ENCODE measurements around the gene TRAF3IP1.

DNA sequence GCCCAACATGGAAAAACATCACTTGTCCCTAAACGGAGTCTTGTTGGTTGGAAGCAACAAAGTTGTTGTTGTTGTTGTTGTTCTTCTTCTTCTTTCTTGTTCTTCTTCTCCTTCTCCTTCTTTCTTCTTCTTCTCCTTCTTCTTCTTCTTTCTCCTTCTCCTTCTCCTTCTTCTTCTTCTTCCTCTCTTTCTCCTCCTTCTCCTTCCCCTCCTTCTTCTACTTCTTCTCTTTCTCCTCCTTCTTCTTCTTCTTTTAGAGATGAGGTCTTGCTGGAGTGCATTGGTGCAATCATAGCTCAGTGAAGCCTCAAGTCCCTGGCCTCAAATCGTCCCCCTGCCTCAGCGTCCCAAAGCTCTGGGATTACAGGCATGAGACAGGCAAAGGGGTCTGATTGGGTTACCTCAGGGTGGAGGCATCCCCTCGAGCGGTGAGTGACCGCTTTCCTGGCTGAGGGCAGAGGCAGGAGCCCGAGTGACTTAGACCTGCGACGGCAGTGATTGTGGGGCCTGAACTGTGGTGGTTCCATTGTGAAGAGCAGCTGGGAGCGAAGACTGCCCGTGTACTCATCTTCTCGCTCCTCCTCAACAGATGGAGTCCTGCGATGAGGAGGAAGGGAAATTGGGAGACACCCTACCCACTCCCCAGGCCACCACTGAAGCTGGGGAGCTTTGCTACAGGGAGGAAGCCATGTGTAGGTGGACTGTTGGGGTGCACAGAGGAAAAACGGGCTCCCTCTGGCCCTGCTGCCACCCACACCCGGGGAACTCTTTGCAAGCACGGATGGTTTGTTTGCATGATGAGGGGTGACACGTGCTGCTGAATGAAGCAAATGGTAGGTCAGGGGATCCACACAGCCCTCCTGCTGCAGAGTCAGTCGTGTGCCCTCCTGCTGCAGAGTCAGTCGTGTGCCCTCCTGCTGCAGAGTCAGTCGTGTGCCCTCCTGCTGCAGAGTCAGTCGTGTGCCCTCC, 24.9 kb upstream of the TRAF3IP1 start:
- TF ChIP-seq, protein P1, sequence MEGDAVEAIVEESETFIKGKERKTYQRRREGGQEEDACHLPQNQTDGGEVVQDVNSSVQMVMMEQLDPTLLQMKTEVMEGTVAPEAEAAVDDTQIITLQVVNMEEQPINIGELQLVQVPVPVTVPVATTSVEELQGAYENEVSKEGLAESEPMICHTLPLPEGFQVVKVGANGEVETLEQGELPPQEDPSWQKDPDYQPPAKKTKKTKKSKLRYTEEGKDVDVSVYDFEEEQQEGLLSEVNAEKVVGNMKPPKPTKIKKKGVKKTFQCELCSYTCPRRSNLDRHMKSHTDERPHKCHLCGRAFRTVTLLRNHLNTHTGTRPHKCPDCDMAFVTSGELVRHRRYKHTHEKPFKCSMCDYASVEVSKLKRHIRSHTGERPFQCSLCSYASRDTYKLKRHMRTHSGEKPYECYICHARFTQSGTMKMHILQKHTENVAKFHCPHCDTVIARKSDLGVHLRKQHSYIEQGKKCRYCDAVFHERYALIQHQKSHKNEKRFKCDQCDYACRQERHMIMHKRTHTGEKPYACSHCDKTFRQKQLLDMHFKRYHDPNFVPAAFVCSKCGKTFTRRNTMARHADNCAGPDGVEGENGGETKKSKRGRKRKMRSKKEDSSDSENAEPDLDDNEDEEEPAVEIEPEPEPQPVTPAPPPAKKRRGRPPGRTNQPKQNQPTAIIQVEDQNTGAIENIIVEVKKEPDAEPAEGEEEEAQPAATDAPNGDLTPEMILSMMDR (IDR thresholded peaks at IDR 0.05): no peak
- TF ChIP-seq EP300 (IDR thresholded peaks at IDR 0.05; ENCODE audit: low read depth) (no peak), POLR2AphosphoS5 (IDR thresholded peaks at IDR 0.05) (no peak)
